B cell (primary cell): ENCODE measurements around the gene ERICH3. TPM values are rescaled to one million over a fixed set of nuclear protein-coding genes. Genes with fewer than 3 reads are reported as not detected.

Experiments used
- ATAC-seq: fragments of 200-7000 bp; cut with Tn5 transposase; one replicate; pipeline ENCODE4 v1.10.0; 2021; ENCODE audit warnings: low read depth, mild to moderate bottlenecking, moderate number of reproducible peaks, moderate library complexity
- CTCF ChIA-PET: fragments of 350-600 bp; sonication (Branson Sonifier 250); formaldehyde crosslinking; loops from one replicate; lab custom pipeline; 2021; ENCODE audit warnings: antibody characterized with exemption, inconsistent platforms; lab: Charles Lee
- POLR2A ChIA-PET: fragments of 350-600 bp; sonication (Branson Sonifier 250); formaldehyde crosslinking; loops from one replicate; lab custom pipeline; 2021; ENCODE audit warnings: antibody characterized with exemption; lab: Charles Lee
- DNase-seq: peaks from one replicate; pipeline ENCODE4 v3.0.0; 2013
- H2AFZ ChIP-seq: 2 replicates; pipeline ENCODE4 v1.6.1; 2012; ENCODE audit warnings: mild to moderate bottlenecking, low read depth, low read length; ENCODE audit not compliant: insufficient read depth, poor library complexity, severe bottlenecking
- H3K27ac ChIP-seq, 2 donors: 1 replicate in 1 of 2; 2 replicates in 1 of 2; pipeline ENCODE4 v1.5.1; 2012 to 2013; ENCODE audit warnings: low read length in 2 of 2, mild to moderate bottlenecking in 2 of 2, moderate library complexity in 1 of 2
- H3K27me3 ChIP-seq, 4 experiments: fragments of 200-600 bp in 1 of 4; sonication (generic) in 1 of 4; replicated peaks in 1 of 4; 1 replicate in 2 of 4; 2 replicates in 2 of 4; pipeline versions ENCODE4 v1.6.1 to v1.7.0; 2013 to 2016; ENCODE audit warnings: low read length in 3 of 4, mild to moderate bottlenecking in 2 of 4, mixed read lengths in 1 of 4, moderate library complexity in 1 of 4; ENCODE audit not compliant: insufficient read depth in 4 of 4, control insufficient read depth in 3 of 4; ENCODE audit errors: control extremely low read depth in 1 of 4
- H3K36me3 ChIP-seq, 2 experiments: replicated peaks in 1 of 2; 1 replicate in 1 of 2; 2 replicates in 1 of 2; pipeline versions ENCODE4 v1.6.1 to v1.7.1; 2013; ENCODE audit warnings: low read length in 1 of 2; ENCODE audit not compliant: insufficient read depth in 2 of 2, control insufficient read depth in 1 of 2; ENCODE audit errors: control extremely low read depth in 1 of 2, extremely low read depth in 1 of 2
- H3K4me1 ChIP-seq, 2 donors: fragments of 200-600 bp in 1 of 2; sonication (generic) in 1 of 2; 1 replicate in 1 of 2; 2 replicates in 1 of 2; pipeline versions ENCODE4 v1.5.1 to v1.6.1; 2013 to 2017; ENCODE audit warnings: low read length in 2 of 2; ENCODE audit not compliant: control insufficient read depth in 2 of 2, insufficient read depth in 2 of 2
- H3K4me2 ChIP-seq: replicated peaks from 2 replicates; pipeline ENCODE3; 2012; ENCODE audit warnings: mild to moderate bottlenecking, low read depth, low read length; ENCODE audit not compliant: poor library complexity, severe bottlenecking
- H3K4me3 ChIP-seq, 5 experiments: fragments of 200-600 bp in 1 of 5; sonication (generic) in 1 of 5; 1 replicate in 3 of 5; 2 replicates in 2 of 5; pipeline versions ENCODE4 v1.5.1 to v1.7.0; 2011 to 2016; ENCODE audit warnings: low read length in 4 of 5, mild to moderate bottlenecking in 4 of 5, low read depth in 2 of 5, control low read depth in 1 of 5, moderate library complexity in 1 of 5; ENCODE audit not compliant: insufficient read depth in 1 of 5; ENCODE audit errors: control extremely low read depth in 1 of 5, extremely low read depth in 1 of 5
- H3K79me2 ChIP-seq: fragments of 200-600 bp; sonication (generic); one replicate; pipeline ENCODE4 v1.6.0; 2016; ENCODE audit warnings: low read length; ENCODE audit not compliant: control insufficient read depth, insufficient read depth
- H3K9ac ChIP-seq: fragments of 200-600 bp; sonication (generic); 2 replicates; pipeline ENCODE4 v1.6.1; 2017; ENCODE audit warnings: mild to moderate bottlenecking, low read length, moderate library complexity
- H3K9me3 ChIP-seq, 3 donors: one replicate each; pipeline versions ENCODE4 v1.6.1 to v1.7.1; 2013; ENCODE audit warnings: low read length in 2 of 3; ENCODE audit not compliant: control insufficient read depth in 2 of 3, insufficient read depth in 1 of 3; ENCODE audit errors: control extremely low read depth in 1 of 3
- H4K20me1 ChIP-seq: 2 replicates; pipeline ENCODE4 v1.6.0; 2012; ENCODE audit warnings: mild to moderate bottlenecking, low read length; ENCODE audit not compliant: insufficient read depth, control insufficient read depth, poor library complexity, severe bottlenecking
- H3K27ac Mint-ChIP-seq: one replicate; pipeline ENCODE4 v1.8.0; 2021; ENCODE audit warnings: mixed read lengths
- H3K27me3 Mint-ChIP-seq: one replicate; pipeline ENCODE4 v1.8.0; 2021; ENCODE audit warnings: mixed read lengths
- H3K4me1 Mint-ChIP-seq: one replicate; pipeline ENCODE4 v1.8.0; 2021; ENCODE audit warnings: mixed read lengths
- H3K4me3 Mint-ChIP-seq: one replicate; pipeline ENCODE4 v1.8.0; 2021; ENCODE audit warnings: mixed read lengths
- H3K9me3 Mint-ChIP-seq: one replicate; pipeline ENCODE4 v1.8.0; 2022; ENCODE audit warnings: mixed read lengths; ENCODE audit not compliant: insufficient read depth
- EZH2 ChIP-seq: IDR thresholded peaks from 2 replicates; pipeline ENCODE4 v1.6.1; 2012; ENCODE audit warnings: borderline replicate concordance, low read depth, mild to moderate bottlenecking, moderate library complexity, low read length; ENCODE audit not compliant: insufficient read depth, poor library complexity, severe bottlenecking
- WGBS: methylation state at CpG from one replicate; pipeline ENCODE4 v1.1.5; 2013; ENCODE audit warnings: missing lambda C conversion rate; ENCODE audit not compliant: insufficient coverage; 5-methylcytosine and 5-hydroxymethylcytosine counted together
- intact Hi-C: fragments of 100-400 bp; cut with micrococcal nuclease; formaldehyde crosslinking; loops from one replicate; pipeline ENCODE4 v1.10.0; 2022
- polyA plus RNA-seq: library from polyadenylated mRNA; depleted of rRNA; stranded (reverse); fragments of >200 nt; gene quantifications from 2 replicates; pipeline ENCODE4 v1.2.3, GENCODE V29; 2012
- total RNA-seq, 2 donors: library from RNA; stranded (reverse); fragments of 120-200 nt in 1 of 2; gene quantifications; 1 replicate in 1 of 2; 2 replicates in 1 of 2; pipeline versions ENCODE4 v1.2.3 to v1.2.4, GENCODE V29; 2013 to 2022
- TF ChIP-seq, protein P1 (sequence below): fragments of 200-600 bp; IDR thresholded peaks from one replicate; pipeline ENCODE4 v1.8.0; 2022; ENCODE audit warnings: antibody characterized with exemption, mild to moderate bottlenecking

ERICH3 gene
- total and polyA plus RNA-seq, 2 donors (not counting 1 experiment from before 2014, with no cell fraction given): 0.03 to 0.27 TPM

DNA sequence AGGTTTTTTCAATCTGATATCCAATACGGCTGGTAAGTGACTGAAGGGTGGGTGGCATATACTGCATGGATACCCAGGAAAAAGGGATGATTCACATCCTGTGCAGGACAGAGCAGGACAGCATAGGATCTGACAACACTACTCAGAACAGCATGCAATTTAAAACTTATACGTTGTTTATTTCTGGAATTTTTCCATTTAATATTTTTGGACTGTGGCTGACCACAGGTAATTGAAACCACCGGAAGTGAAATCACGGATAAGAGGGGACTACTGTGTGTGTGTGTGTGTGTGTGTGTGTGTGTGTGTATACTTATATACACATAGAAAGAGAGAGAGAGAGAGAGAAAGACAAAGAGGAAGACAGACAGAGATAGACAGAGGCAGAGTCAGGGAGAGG, 23.0 kb downstream of the ERICH3 start:
- no peak for TF ChIP-seq EZH2
- TF ChIP-seq, protein P1, sequence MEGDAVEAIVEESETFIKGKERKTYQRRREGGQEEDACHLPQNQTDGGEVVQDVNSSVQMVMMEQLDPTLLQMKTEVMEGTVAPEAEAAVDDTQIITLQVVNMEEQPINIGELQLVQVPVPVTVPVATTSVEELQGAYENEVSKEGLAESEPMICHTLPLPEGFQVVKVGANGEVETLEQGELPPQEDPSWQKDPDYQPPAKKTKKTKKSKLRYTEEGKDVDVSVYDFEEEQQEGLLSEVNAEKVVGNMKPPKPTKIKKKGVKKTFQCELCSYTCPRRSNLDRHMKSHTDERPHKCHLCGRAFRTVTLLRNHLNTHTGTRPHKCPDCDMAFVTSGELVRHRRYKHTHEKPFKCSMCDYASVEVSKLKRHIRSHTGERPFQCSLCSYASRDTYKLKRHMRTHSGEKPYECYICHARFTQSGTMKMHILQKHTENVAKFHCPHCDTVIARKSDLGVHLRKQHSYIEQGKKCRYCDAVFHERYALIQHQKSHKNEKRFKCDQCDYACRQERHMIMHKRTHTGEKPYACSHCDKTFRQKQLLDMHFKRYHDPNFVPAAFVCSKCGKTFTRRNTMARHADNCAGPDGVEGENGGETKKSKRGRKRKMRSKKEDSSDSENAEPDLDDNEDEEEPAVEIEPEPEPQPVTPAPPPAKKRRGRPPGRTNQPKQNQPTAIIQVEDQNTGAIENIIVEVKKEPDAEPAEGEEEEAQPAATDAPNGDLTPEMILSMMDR: no peak
- no peaks in the 10 kb centered on the region for H3K9me3 Mint-ChIP-seq
- H2AFZ ChIP-seq: no peak overlapping the region
- no peak overlapping the region for H3K4me2 ChIP-seq
- H3K9me3 ChIP-seq: no peaks in the 10 kb centered on the region
- H3K27me3 Mint-ChIP-seq: no peaks in the 10 kb centered on the region
- no peak for ATAC-seq
- H3K27me3 ChIP-seq: no peaks in the 10 kb centered on the region
- ChIA-PET CTCF (interaction anchor here (1.6 kb wide), 1 partner anchor 39 kb away, joined by 4 read pairs; no protein-coding TSS in a partner anchor), POLR2A (no interaction called here)
- no peak overlapping the region for H3K4me3 Mint-ChIP-seq
- no peak overlapping the region for H3K27ac Mint-ChIP-seq
- H3K4me3 ChIP-seq: no peak overlapping the region
- no peak for DNase-seq
- H4K20me1 ChIP-seq: no peaks in the 10 kb centered on the region
- H3K4me1 Mint-ChIP-seq: peaks cover 36% of the 10 kb centered on the region
- no peak overlapping the region for H3K9ac ChIP-seq
- no peaks in the 10 kb centered on the region for H3K79me2 ChIP-seq
- intact Hi-C loops: no loop called here
- no peaks in the 10 kb centered on the region for H3K36me3 ChIP-seq
- peaks cover 17 to 18% of the 10 kb centered on the region in 2 donors for H3K4me1 ChIP-seq
- no peak overlapping the region for H3K27ac ChIP-seq
- WGBS: 100% methylated on average over 1 of the region's 4 CpGs

DNA sequence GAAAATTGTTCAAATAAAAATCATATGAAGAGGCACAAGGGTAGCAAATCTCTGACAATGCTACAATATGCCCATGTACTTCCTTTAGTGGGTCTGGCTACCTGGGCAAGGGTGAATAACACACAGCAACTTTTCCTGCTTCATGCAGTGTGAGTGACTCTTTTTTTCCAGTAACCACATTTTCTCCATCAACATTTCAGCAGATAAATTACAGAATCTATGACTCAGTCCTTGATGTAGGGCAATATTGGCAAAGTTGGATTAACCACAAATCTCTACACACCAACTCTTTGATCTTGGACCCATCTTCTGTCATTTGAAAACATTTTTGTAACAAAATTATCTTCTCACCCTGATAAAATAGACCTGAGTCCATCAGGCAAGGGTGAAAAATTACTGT, 31.7 kb downstream of the ERICH3 start:
- no peaks in the 10 kb centered on the region for H3K4me1 ChIP-seq
- H3K79me2 ChIP-seq: no peaks in the 10 kb centered on the region
- no peaks in the 10 kb centered on the region for H3K27me3 Mint-ChIP-seq
- ATAC-seq (no peak), DNase-seq (no peak)
- no peaks in the 10 kb centered on the region for H3K4me1 Mint-ChIP-seq
- no peaks in the 10 kb centered on the region for H3K36me3 ChIP-seq
- H3K27ac Mint-ChIP-seq: no peak overlapping the region
- no peak overlapping the region for H3K4me2 ChIP-seq
- intact Hi-C loops: no loop called here
- H3K27me3 ChIP-seq: no peaks in the 10 kb centered on the region
- H3K9ac ChIP-seq: no peak overlapping the region
- no peak overlapping the region for H3K27ac ChIP-seq
- H3K4me3 ChIP-seq: no peak overlapping the region
- TF ChIP-seq, protein P1: no peak
- TF ChIP-seq EZH2: no peak
- no peaks in the 10 kb centered on the region for H3K9me3 ChIP-seq
- ChIA-PET POLR2A (no interaction called here), CTCF (no interaction called here)
- H2AFZ ChIP-seq: no peak overlapping the region
- no peaks in the 10 kb centered on the region for H4K20me1 ChIP-seq
- no peaks in the 10 kb centered on the region for H3K9me3 Mint-ChIP-seq
- no peak overlapping the region for H3K4me3 Mint-ChIP-seq
